ENCODE data around the gene DBN1.

DBN1 gene

GRCh38 chr5:177504086-177505056 lies 30.9 kb upstream of the DBN1 start:
- DNase-seq = no peak

GRCh38 chr5:177503351-177504085 lies 30.1 kb upstream of the DBN1 start:
- DNase-seq = no peak

GRCh38 chr5:177502886-177503285 lies 29.5 kb upstream of the DBN1 start:
- DNase-seq = no peak

- DNase-seq = no peak
Measured at GRCh38 chr5:177501874-177502678, 28.6 kb upstream of the DBN1 start.

GRCh38 chr5:177500685-177501522 lies 27.5 kb upstream of the DBN1 start:
- DNase-seq = peak; percentile 77

GRCh38 chr5:177499842-177500241 lies 26.4 kb upstream of the DBN1 start:
- DNase-seq = no peak

GRCh38 chr5:177498013-177498787 lies 24.8 kb upstream of the DBN1 start:
- no peak for DNase-seq

- DNase-seq = peak; percentile 90
Measured at GRCh38 chr5:177497292-177498012, 24.0 kb upstream of the DBN1 start, which contains the start of gene PDLIM7. PDLIM7 (minus strand) TSS chr5:177497604; CDS start chr5:177496512, 1,092 bp downstream.

- no peak for DNase-seq
Measured at GRCh38 chr5:177496727-177497291, 23.4 kb upstream of the DBN1 start.

- DNase-seq = no peak
Measured at GRCh38 chr5:177496070-177496726, 22.8 kb upstream of the DBN1 start.

DNA sequence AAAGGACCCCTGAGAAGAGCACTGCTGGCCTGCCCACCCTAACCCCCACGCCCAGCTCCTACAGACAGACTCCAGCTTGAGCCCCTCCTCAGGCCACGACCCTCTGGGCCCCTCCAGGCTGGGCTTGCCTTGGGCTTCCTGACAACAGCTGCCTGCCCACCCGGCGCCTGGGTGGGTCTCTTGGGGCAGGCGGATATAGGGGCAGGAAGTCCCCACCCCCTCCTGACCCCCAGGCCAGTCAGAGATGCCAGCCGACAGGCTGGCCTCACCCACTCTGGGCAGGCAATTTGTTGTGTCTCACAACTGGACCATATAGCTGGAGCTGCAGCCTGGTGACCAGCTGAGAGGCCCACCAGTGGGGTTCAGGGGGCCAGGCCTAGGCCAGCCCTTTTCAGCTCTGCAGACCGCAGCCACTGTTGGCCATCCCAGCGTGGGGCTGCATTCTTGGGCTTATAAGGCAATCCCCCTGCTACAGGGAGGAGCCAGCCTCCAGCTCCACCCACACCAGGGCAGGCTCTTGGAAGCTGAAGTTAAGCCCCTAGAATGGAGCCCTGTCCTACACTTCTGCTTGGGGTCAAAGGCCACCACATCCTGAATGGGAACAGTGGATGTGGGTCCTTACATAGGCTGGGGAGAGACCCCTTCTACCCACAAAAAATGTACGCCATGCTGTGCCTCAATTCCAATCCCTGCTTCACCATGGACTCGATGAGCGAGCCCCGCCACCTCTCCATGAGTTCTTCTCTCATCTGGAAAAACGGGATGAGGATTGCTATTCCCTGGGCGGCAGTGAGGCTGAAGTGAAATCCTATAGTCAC lies 22.0 kb upstream of the DBN1 start:
- DNase-seq = no peak

- DNase-seq = no peak
Measured at GRCh38 chr5:177494346-177495195, 21.1 kb upstream of the DBN1 start.

GRCh38 chr5:177493795-177494345 lies 20.4 kb upstream of the DBN1 start:
- no peak for DNase-seq

- no peak for DNase-seq
Measured at GRCh38 chr5:177492841-177493240, 19.4 kb upstream of the DBN1 start.

GRCh38 chr5:177491983-177492746 lies 18.7 kb upstream of the DBN1 start:
- no peak for DNase-seq

DNA sequence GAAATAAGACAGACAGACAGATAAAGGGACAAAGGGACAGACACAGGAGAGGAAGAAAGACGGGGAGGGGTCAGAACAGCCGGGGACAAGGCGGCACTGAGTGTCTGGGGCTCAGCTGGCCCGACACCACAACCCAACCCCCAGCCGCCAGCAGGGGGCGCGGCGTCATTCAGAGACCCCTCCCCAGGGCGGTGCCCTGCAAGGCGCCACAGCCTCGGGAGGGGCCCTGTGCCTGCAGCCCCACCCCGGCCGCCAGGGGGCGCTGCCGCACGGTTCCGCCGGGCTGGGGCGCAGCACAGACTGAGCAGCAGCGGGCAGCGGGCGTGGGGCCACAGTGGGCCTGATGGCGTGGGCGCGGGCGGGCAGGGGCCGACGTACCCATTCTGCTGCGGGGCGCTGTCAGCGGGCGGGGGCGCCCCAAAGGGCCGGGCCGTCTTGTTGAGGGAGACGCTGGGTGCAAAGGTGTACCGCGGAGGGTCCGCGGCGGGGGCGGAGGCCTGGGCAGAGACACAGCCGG lies 18.1 kb upstream of the DBN1 start:
- no peak for DNase-seq

Measured in effector CD8-positive, alpha-beta T cell (primary cell).